Adrenal gland (tissue), 5 donors: Measurements from ENCODE around the gene LMBRD1.

ENCODE experiments used
- CTCF ChIP-seq, 6 experiments: fragments of 450-650 bp in 4 of 6; fragments of 200-600 bp in 2 of 6; sonication (generic) in 1 of 6; IDR thresholded peaks; 1 replicate in 5 of 6; 2 replicates in 1 of 6; pipeline versions ENCODE4 v1.5.1 to v1.8.0; 2016 to 2021; ENCODE audit warnings: antibody characterized with exemption in 6 of 6, mild to moderate bottlenecking in 2 of 6, moderate library complexity in 1 of 6
- POLR2A ChIP-seq, 2 donors: fragments of 450-650 bp; IDR thresholded peaks; one replicate each; pipeline ENCODE4 v1.6.1; 2017; ENCODE audit warnings: antibody characterized with exemption in 2 of 2, mild to moderate bottlenecking in 2 of 2, moderate library complexity in 1 of 2
- donor health status: DM: no; HTN: no; CAD: no.

GRCh38 chr6:69706724-69707123 lies 90.1 kb downstream of the LMBRD1 start:
- TF ChIP-seq CTCF (IDR thresholded peaks at IDR 0.05) (no peak), POLR2A (IDR thresholded peaks at IDR 0.05) (no peak)
